OCI-LY7 (cell line): ENCODE results near the gene CEP72. TPM values are rescaled to one million over a fixed set of nuclear protein-coding genes. Genes with fewer than 3 reads are reported as not detected.
A peak's percentile ranks its signal among the peaks of the same experiment; 100 is the strongest.

Experiments used
- Bru-seq: library from RNA; stranded (reverse); fragments of 400-500 nt; gene quantifications from one replicate; lab custom pipeline; 2021; lab: Mats Ljungman, UMichigan
- BruChase-seq, 2 experiments: library from RNA; stranded (reverse); fragments of 400-500 nt; gene quantifications; one replicate each; lab custom pipeline; 2021; lab: Mats Ljungman, UMichigan
- BruUV-seq: library from RNA; stranded (reverse); fragments of 400-500 nt; replicated peaks from 2 replicates; lab custom pipeline; 2021; lab: Mats Ljungman, UMichigan
- CTCF ChIA-PET: fragments of 300-600 bp; sonication (Branson Sonifier 250); formaldehyde crosslinking; loops from one replicate; lab custom pipeline; 2022; ENCODE audit warnings: antibody characterized with exemption; ENCODE audit not compliant: unreplicated experiment; lab: Charles Lee
- POLR2A ChIA-PET: fragments of 300-600 bp; sonication (Branson Sonifier 250); formaldehyde crosslinking; loops from one replicate; lab custom pipeline; 2022; ENCODE audit warnings: antibody characterized with exemption; lab: Charles Lee
- DNase-seq: peaks from one replicate; pipeline ENCODE4 v3.0.0-alpha.2; 2015; ENCODE audit warnings: low spot score
- H2AFZ ChIP-seq: fragments of 200-600 bp; sonication (generic), shearing (Covaris generic); 2 replicates; pipeline ENCODE4 v1.6.1; 2014; ENCODE audit warnings: mild to moderate bottlenecking, antibody characterized with exemption, low read length, moderate library complexity
- H3K27ac ChIP-seq: fragments of 200-600 bp; sonication (generic); 2 replicates; pipeline ENCODE4 v1.5.1; 2014; ENCODE audit warnings: mixed run types, low read depth, mild to moderate bottlenecking, moderate library complexity, low read length, inconsistent platforms; ENCODE audit not compliant: poor library complexity, severe bottlenecking
- H3K36me3 ChIP-seq: fragments of 200-600 bp; sonication (generic); 2 replicates; pipeline ENCODE4 v1.6.1; 2014; ENCODE audit warnings: mild to moderate bottlenecking, antibody characterized with exemption, low read length, moderate library complexity, mixed read lengths; ENCODE audit not compliant: insufficient read depth
- H3K4me1 ChIP-seq: fragments of 200-600 bp; sonication (generic); 2 replicates; pipeline ENCODE4 v1.5.1; 2014; ENCODE audit warnings: mild to moderate bottlenecking, low read length; ENCODE audit not compliant: insufficient read depth, poor library complexity, severe bottlenecking
- H3K4me2 ChIP-seq: fragments of 200-600 bp; sonication (generic); 2 replicates; pipeline ENCODE4 v1.6.1; 2014; ENCODE audit warnings: mild to moderate bottlenecking, low read length
- H3K4me3 ChIP-seq: fragments of 200-600 bp; sonication (generic); 2 replicates; pipeline ENCODE4 v1.5.1; 2014; ENCODE audit warnings: mild to moderate bottlenecking, low read depth, low read length; ENCODE audit not compliant: poor library complexity, severe bottlenecking
- H3K79me2 ChIP-seq: fragments of 200-600 bp; sonication (generic); 2 replicates; pipeline ENCODE4 v1.6.1; 2016; ENCODE audit warnings: low read depth, mild to moderate bottlenecking, low read length, moderate library complexity, mixed read lengths; ENCODE audit not compliant: insufficient read depth
- H3K9me2 ChIP-seq: fragments of 200-600 bp; sonication (generic); 2 replicates; pipeline ENCODE4 v1.6.1; 2016; ENCODE audit warnings: mild to moderate bottlenecking, low read length, mixed read lengths; ENCODE audit not compliant: insufficient read depth
- H3K9me3 ChIP-seq: fragments of 200-600 bp; sonication (generic); 2 replicates; pipeline ENCODE4 v1.6.1; 2014; ENCODE audit warnings: mild to moderate bottlenecking, mixed run types, low read length, mixed read lengths
- H4K20me1 ChIP-seq: fragments of 200-600 bp; sonication (generic); 2 replicates; pipeline ENCODE4 v1.6.1; 2014; ENCODE audit warnings: mild to moderate bottlenecking, antibody characterized with exemption, low read length, moderate library complexity, mixed read lengths; ENCODE audit not compliant: insufficient read depth
- CTCF ChIP-seq: fragments of 200-600 bp; sonication (generic); conservative IDR thresholded peaks from 2 replicates; pipeline ENCODE4 v1.5.1; 2014; ENCODE audit warnings: mild to moderate bottlenecking, antibody characterized with exemption, low read length, moderate library complexity, mixed read lengths
- EZH2phosphoT487 ChIP-seq: fragments of 200-600 bp; sonication (generic); IDR thresholded peaks from 2 replicates; pipeline ENCODE4 v1.6.1; 2018; ENCODE audit warnings: low read depth, borderline replicate concordance, mild to moderate bottlenecking, mixed run types, antibody characterized with exemption, low read length, moderate library complexity, mixed read lengths
- intact Hi-C: fragments of 100-400 bp; cut with micrococcal nuclease; formaldehyde crosslinking; loops from one replicate; pipeline ENCODE4 v1.10.0; 2022; ENCODE audit not compliant: unreplicated experiment
- long read RNA-seq: library from polyadenylated mRNA; stranded (forward); transcript quantifications from one replicate; pipeline ENCODE4 v2.0.0, GENCODE V29; 2022
- total RNA-seq, 2 experiments: library from RNA; depleted of rRNA in 1 of 2; stranded (reverse); fragments of >200 nt in 1 of 2; shearing (Covaris generic) in 1 of 2; gene quantifications; 2 replicates each; pipeline ENCODE4 v1.2.3, GENCODE V29; 2014 to 2022

Gene CEP72, protein sequence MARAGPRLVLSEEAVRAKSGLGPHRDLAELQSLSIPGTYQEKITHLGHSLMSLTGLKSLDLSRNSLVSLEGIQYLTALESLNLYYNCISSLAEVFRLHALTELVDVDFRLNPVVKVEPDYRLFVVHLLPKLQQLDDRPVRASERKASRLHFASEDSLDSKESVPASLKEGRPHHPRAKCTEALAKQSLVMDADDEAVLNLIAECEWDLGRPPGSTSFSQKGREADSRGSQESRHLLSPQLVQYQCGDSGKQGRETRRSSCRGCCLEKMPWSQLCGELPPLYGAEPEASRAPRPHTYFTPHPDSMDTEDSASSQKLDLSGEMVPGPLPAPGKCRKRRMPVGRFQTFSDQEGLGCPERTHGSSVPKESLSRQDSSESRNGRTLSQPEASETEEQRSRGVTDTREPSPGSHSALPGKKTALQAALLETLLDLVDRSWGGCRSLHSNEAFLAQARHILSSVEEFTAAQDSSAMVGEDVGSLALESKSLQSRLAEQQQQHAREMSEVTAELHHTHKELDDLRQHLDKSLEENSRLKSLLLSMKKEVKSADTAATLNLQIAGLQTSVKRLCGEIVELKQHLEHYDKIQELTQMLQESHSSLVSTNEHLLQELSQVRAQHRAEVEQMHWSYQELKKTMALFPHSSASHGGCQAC
- total RNA-seq (2014; rRNA removed; shearing (Covaris generic)) (26.9 and 27.2 TPM in 2 replicates), total RNA-seq (2022) (41.1 and 42.7 TPM in 2 replicates), Bru-seq, nascent RNA (percentile 60 among the genes with signal in this experiment), BruChase-seq, experiment 1, labeled RNA remaining after a 6-hour chase (percentile 75 among the genes with signal in this experiment), BruChase-seq, experiment 2, labeled RNA remaining after a 2-hour chase (percentile 71 among the genes with signal in this experiment)
- long read RNA-seq, transcript CEP72-201 (12 exons, 2,434 nt) = major isoform, 28 of 42 reads
- long read RNA-seq, partial matches to known transcripts = 10 of 42 reads
- long read RNA-seq, other reads (novel, unspliced or antisense) = 4 of 42 reads

DNA sequence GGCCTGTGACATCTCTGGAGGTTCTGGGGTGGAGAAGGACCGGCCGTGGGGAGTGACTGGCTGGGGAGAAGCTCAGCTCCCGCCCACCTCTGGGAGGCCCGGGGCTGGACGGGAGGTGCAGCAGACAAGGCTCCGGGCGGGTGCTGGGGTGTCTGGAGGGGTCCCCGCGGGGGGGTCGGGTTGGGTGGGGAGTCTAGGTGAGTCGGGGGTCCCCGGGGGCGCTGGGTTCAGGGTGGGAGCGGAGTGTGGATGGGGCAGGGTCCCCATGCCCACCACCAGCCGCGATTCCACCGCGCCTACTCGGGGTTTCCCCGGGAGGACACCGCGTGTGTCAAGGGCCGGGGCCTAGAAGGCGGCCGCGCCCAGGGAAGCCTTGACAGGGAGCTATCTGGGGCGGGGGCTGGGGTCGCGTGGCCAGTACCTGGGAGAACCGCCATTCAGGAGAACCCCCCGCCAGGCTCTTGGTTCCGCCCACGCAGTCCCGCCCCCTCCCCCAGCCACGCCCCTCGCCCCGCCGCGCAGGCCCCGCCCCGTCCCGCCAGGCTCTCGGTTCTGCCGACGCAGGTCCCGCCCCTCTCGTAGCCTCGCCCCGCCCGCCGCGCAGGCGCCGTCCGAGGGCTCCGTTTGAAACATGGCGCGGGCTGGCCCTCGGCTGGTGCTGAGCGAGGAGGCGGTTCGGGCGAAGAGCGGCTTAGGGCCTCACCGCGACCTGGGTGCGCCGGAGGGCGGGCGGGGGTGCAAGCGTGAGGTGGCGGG, at the start of gene CEP72:
TSS of gene CEP72 (plus strand) at position 610 of the 756 bp plus-strand sequence. CDS start at position 632, 22 bp downstream.
- POLR2A ChIA-PET = interaction anchor here (0.6 to 0.7 kb wide), 3 partner anchors 33 to 905 kb away, joined by 3 to 6 read pairs (median 3); no protein-coding TSS in a partner anchor
- Histone ChIP-seq H3K36me3 (peaks cover 33% of the 10 kb centered on the region), H3K9me3 (peaks cover 31% of the 10 kb centered on the region), H3K4me1 (peaks cover 21% of the 10 kb centered on the region), H4K20me1 (no peaks in the 10 kb centered on the region), H2AFZ (peak within 1 kb of the TSS; percentile 94), H3K9me2 (no peaks in the 10 kb centered on the region), H3K79me2 (peaks cover 46% of the 10 kb centered on the region), H3K27ac (peak within 1 kb of the TSS; percentile 20), H3K4me3 (peak within 1 kb of the TSS; percentile 97), H3K4me2 (peak within 1 kb of the TSS; percentile 90)
- intact Hi-C loops = loop anchor here (1.0 to 10.0 kb wide), 2 partner anchors 68 to 137 kb away; no protein-coding TSS in a partner anchor
- peak; percentile 90 for DNase-seq
- CTCF ChIA-PET = interaction anchor here (1.0 kb wide), 1 partner anchor 166 kb away, joined by 3 read pairs; no protein-coding TSS in a partner anchor
- no peak for TF ChIP-seq EZH2phosphoT487
- TF ChIP-seq CTCF = no peak
- no TSS peak for BruUV-seq

DNA sequence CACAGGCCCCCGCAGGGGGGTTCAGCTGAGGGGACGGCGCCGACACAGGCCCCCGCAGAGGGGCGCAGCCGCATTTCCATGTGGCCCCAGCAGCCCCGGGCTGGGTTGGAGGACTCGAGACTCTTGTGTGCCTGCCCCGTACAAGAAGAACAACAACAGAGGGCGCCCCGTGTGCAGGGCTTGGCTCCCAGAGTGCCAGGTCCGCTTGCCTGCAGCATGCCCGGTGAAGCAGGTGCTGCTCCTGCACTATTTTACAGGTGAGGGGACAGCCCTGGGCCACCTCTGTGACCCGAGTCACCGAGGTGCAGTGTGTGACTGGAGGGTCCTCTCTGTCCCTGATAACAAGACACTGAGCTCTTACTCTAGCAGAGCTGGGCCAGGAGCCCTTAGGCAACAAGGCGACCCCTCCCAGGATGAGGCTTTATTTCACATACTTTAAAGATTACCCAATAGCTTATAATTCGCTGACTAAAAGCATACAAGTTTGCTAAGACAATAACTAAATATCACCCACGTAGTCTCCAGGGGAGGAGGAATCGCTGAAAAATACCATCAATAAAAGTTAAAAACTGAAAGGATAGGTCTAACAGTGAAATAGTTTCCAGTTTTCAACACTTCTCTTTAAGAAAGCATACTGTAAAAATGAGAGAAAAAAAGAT, 46.2 kb upstream of the CEP72 start:
- Histone ChIP-seq H3K79me2 (no peaks in the 10 kb centered on the region), H3K27ac (no peak overlapping the region), H2AFZ (no peak overlapping the region), H3K36me3 (no peaks in the 10 kb centered on the region), H3K9me3 (no peaks in the 10 kb centered on the region), H4K20me1 (no peaks in the 10 kb centered on the region), H3K4me3 (no peak overlapping the region), H3K4me2 (no peak overlapping the region), H3K4me1 (no peaks in the 10 kb centered on the region), H3K9me2 (no peaks in the 10 kb centered on the region)
- DNase-seq = no peak
- no TSS peak for BruUV-seq
- CTCF ChIA-PET = no interaction called here
- POLR2A ChIA-PET = no interaction called here
- no peak for TF ChIP-seq CTCF
- TF ChIP-seq EZH2phosphoT487 = no peak
- intact Hi-C loops = no loop called here
